ENCODE results near the gene SHPK.

SHPK gene

GRCh38 chr17:3596804-3597464 lies 39.1 kb downstream of the SHPK start:
- Histone ChIP-seq H3K27ac (replicated peaks) (no peak overlapping the region), H3K27me3 (ENCODE audit: insufficient read depth, poor library complexity, severe bottlenecking) (no peaks in the 10 kb centered on the region), H3K4me3 (replicated peaks; ENCODE audit: insufficient read depth, low read length) (no peak overlapping the region)
- DNase-seq (ENCODE audit: low read depth in 1 of 2, low spot score in 1 of 2), result no peak
- no peak for TF ChIP-seq POLR2AphosphoS5 (IDR thresholded peaks at IDR 0.05; ENCODE audit: low read depth)
- no peak for TF ChIP-seq GABPA (IDR thresholded peaks at IDR 0.05; ENCODE audit: low read depth)
- TF ChIP-seq SPI1 (IDR thresholded peaks at IDR 0.05; ENCODE audit: borderline replicate concordance, low read depth), result no peak
- no peak for TF ChIP-seq REST (IDR thresholded peaks at IDR 0.05; ENCODE audit: insufficient replicate concordance, low read depth)
- no peak for TF ChIP-seq CTCF (IDR thresholded peaks at IDR 0.05; ENCODE audit: insufficient read depth, low read length)

DNA sequence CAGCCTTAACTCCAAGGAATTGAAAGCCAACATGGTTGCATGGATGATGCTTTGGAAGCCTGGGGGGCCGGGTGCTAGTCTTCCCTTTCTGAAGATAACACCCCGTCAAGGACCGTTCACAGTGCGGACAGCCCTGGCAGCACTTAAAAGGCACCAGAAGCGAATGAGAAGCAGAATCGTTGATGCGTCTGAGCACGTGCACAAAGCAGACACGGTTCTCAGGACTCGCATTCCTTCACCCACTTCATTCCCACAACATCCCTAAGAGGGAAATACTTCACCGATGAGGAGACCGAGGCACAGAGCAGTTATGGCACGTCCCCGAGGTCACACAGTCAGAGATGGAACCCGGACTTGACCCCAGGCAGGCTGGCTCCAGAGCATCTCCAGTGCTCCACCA lies 41.1 kb downstream of the SHPK start:
- TF ChIP-seq SPI1 (IDR thresholded peaks at IDR 0.05; ENCODE audit: borderline replicate concordance, low read depth) (no peak), CTCF (IDR thresholded peaks at IDR 0.05; ENCODE audit: insufficient read depth, low read length) (no peak), GABPA (IDR thresholded peaks at IDR 0.05; ENCODE audit: low read depth) (no peak), REST (IDR thresholded peaks at IDR 0.05; ENCODE audit: insufficient replicate concordance, low read depth) (no peak), POLR2AphosphoS5 (IDR thresholded peaks at IDR 0.05; ENCODE audit: low read depth) (no peak)
- no peaks in the 10 kb centered on the region for H3K27me3 ChIP-seq (ENCODE audit: insufficient read depth, poor library complexity, severe bottlenecking)
- no peak for DNase-seq (ENCODE audit: low read depth in 1 of 2, low spot score in 1 of 2)
- no peak overlapping the region for H3K27ac ChIP-seq (replicated peaks)
- no peak overlapping the region for H3K4me3 ChIP-seq (replicated peaks; ENCODE audit: insufficient read depth, low read length)

- H3K27ac ChIP-seq (replicated peaks), result no peak overlapping the region
- H3K27me3 ChIP-seq (ENCODE audit: insufficient read depth, poor library complexity, severe bottlenecking), result no peaks in the 10 kb centered on the region
- DNase-seq (ENCODE audit: low read depth in 1 of 2, low spot score in 1 of 2), result no peak
- TF ChIP-seq POLR2AphosphoS5 (IDR thresholded peaks at IDR 0.05; ENCODE audit: low read depth) (no peak), GABPA (IDR thresholded peaks at IDR 0.05; ENCODE audit: low read depth) (no peak), REST (IDR thresholded peaks at IDR 0.05; ENCODE audit: insufficient replicate concordance, low read depth) (no peak), CTCF (IDR thresholded peaks at IDR 0.05; ENCODE audit: insufficient read depth, low read length) (no peak), SPI1 (IDR thresholded peaks at IDR 0.05; ENCODE audit: borderline replicate concordance, low read depth) (no peak)
- no peak overlapping the region for H3K4me3 ChIP-seq (replicated peaks; ENCODE audit: insufficient read depth, low read length)
Observed at GRCh38 chr17:3594051-3594800, 41.8 kb downstream of the SHPK start.
